ENCODE measurements around the gene METAP1.

Gene METAP1

GRCh38 chr4:98959411-98959810 is 36.1 kb upstream of the METAP1 start:
- DNase-seq (ENCODE audit: low spot score), result no peak
- no peak for TF ChIP-seq CTCF (IDR thresholded peaks at IDR 0.05; ENCODE audit: extremely low read depth, missing control alignments)

- TF ChIP-seq CTCF (IDR thresholded peaks at IDR 0.05; ENCODE audit: extremely low read depth, missing control alignments), result no peak
- no peak for DNase-seq (ENCODE audit: low spot score)
These were observed 33.8 kb upstream of the METAP1 start for GRCh38 chr4:98961770-98962169.

- no peak for DNase-seq (ENCODE audit: low spot score)
- no peak for TF ChIP-seq CTCF (IDR thresholded peaks at IDR 0.05; ENCODE audit: extremely low read depth, missing control alignments)
These were observed 31.7 kb upstream of the METAP1 start for GRCh38 chr4:98963538-98964433.

GRCh38 chr4:98966926-98967325 is 28.6 kb upstream of the METAP1 start:
- no peak for DNase-seq (ENCODE audit: low spot score)
- TF ChIP-seq CTCF (IDR thresholded peaks at IDR 0.05; ENCODE audit: extremely low read depth, missing control alignments), result no peak

- no peak for TF ChIP-seq CTCF (IDR thresholded peaks at IDR 0.05; ENCODE audit: extremely low read depth, missing control alignments)
- DNase-seq (ENCODE audit: low spot score), result no peak
These were observed 27.7 kb upstream of the METAP1 start for GRCh38 chr4:98967786-98968329.

- no peak for TF ChIP-seq CTCF (IDR thresholded peaks at IDR 0.05; ENCODE audit: extremely low read depth, missing control alignments)
- DNase-seq (ENCODE audit: low spot score), result no peak
These were observed 25.4 kb upstream of the METAP1 start for GRCh38 chr4:98969878-98970785.

Data from GM20000 (cell line).